Daoy (cell line): ENCODE data around the gene IRF6. TPM values are rescaled to one million over a fixed set of nuclear protein-coding genes. Genes with fewer than 3 reads are reported as not detected.

Experiments used
- total RNA-seq: library from RNA; depleted of rRNA; stranded (reverse); fragments of >200 nt; shearing (Covaris generic); gene quantifications from 2 replicates; pipeline ENCODE4 v1.2.3, GENCODE V29; 2014; rRNA removed

Gene IRF6
- total RNA-seq, 1 experiment from 2014 or later: not detected

Other genes with a start within 250 kb of the IRF6 start
- not detected in 2 replicates for gene CAMK1G, start 222.4 kb downstream of the IRF6 start, total RNA-seq
- gene LAMB3, start 153.7 kb downstream of the IRF6 start, total RNA-seq: 5.7 and 7.8 TPM in 2 replicates
- 5.7 TPM in 1 of 2 replicates, not detected in the other for gene G0S2, start 130.7 kb downstream of the IRF6 start, total RNA-seq
- not detected in 2 replicates for gene HSD11B1, start 101.3 kb downstream of the IRF6 start, total RNA-seq
- not detected in 2 replicates for gene TRAF3IP3, start 50.1 kb downstream of the IRF6 start, total RNA-seq
- gene C1orf74, start 21.6 kb downstream of the IRF6 start, total RNA-seq: 3.4 and 3.5 TPM in 2 replicates
- 14.0 and 15.3 TPM in 2 replicates for gene UTP25, start 21.8 kb upstream of the IRF6 start, total RNA-seq
- 6.0 and 8.0 TPM in 2 replicates for gene SYT14, start 132.1 kb upstream of the IRF6 start, total RNA-seq